GM21447 (cell line): ENCODE data around the gene RCAN3.
"Not testable (repeated sequence)": the region's sequence is repeated elsewhere in the genome, so short reads cannot be mapped to it uniquely, and the experiment has no call there.

Experiments used
- ATAC-seq: cut with Tn5 transposase; IDR thresholded peaks from one replicate; pipeline ENCODE4 v1.9.1; 2021; ENCODE audit not compliant: unreplicated experiment

Gene RCAN3

GRCh38 chr1:24502709-24503058 is at the start of gene RCAN3:
Gene RCAN3, plus strand, starts transcription at chr1:24502836. Its CDS starts 11,537 bp downstream, at chr1:24514373.
- ATAC-seq, result no peak

- ATAC-seq, result no peak
These were observed 49.6 kb upstream of the RCAN3 start for GRCh38 chr1:24452922-24453485.

- ATAC-seq, result no peak
These were observed 48.0 kb upstream of the RCAN3 start for GRCh38 chr1:24454673-24455072.

GRCh38 chr1:24455272-24455671 is 47.4 kb upstream of the RCAN3 start:
- no peak for ATAC-seq

GRCh38 chr1:24457866-24458265 is 44.8 kb upstream of the RCAN3 start:
- no peak for ATAC-seq

GRCh38 chr1:24459551-24460266 is 42.9 kb upstream of the RCAN3 start:
- ATAC-seq, result no peak

GRCh38 chr1:24462128-24462527 is 40.5 kb upstream of the RCAN3 start:
- not testable (repeated sequence) for ATAC-seq

- no peak for ATAC-seq
These were observed 38.6 kb upstream of the RCAN3 start for GRCh38 chr1:24463776-24464735.

- no peak for ATAC-seq
These were observed 37.5 kb upstream of the RCAN3 start for GRCh38 chr1:24465099-24465498.

GRCh38 chr1:24465638-24466037 is 37.0 kb upstream of the RCAN3 start:
- ATAC-seq, result no peak

- ATAC-seq, result no peak
These were observed 33.8 kb upstream of the RCAN3 start for GRCh38 chr1:24468685-24469316.

GRCh38 chr1:24470592-24470991 is 32.0 kb upstream of the RCAN3 start:
- ATAC-seq, result no peak

- ATAC-seq, result no peak
These were observed 29.9 kb upstream of the RCAN3 start for GRCh38 chr1:24472527-24473251.

- ATAC-seq, result no peak
These were observed 28.4 kb upstream of the RCAN3 start for GRCh38 chr1:24474193-24474592.

GRCh38 chr1:24475700-24476099 is 26.9 kb upstream of the RCAN3 start:
- ATAC-seq, result no peak

GRCh38 chr1:24476571-24476970 is 26.1 kb upstream of the RCAN3 start:
- no peak for ATAC-seq

GRCh38 chr1:24477309-24477708 is 25.3 kb upstream of the RCAN3 start:
- no peak for ATAC-seq

GRCh38 chr1:24481101-24481500 is 21.5 kb upstream of the RCAN3 start:
- ATAC-seq, result peak; percentile 70

- ATAC-seq, result no peak
These were observed 20.6 kb upstream of the RCAN3 start for GRCh38 chr1:24481843-24482610.

- ATAC-seq, result no peak
These were observed 19.2 kb upstream of the RCAN3 start for GRCh38 chr1:24483441-24483840.
